Measurements from ENCODE around the gene OCA2. TPM values are rescaled to one million over a fixed set of nuclear protein-coding genes. Genes with fewer than 3 reads are reported as not detected.

The OCA2 gene
- total RNA-seq, 1 donor from 2014 or later = 0.25 TPM

GRCh38 chr15:28003302-28004037 is 95.6 kb downstream of the OCA2 start:
- no peak for DNase-seq (ENCODE audit: extremely low spot score in 2 of 2)
- H3K9me3 ChIP-seq = no peaks in the 10 kb centered on the region
- intact Hi-C loops (cut with DNase I) = no loop called here
- H3K36me3 ChIP-seq = no peaks in the 10 kb centered on the region
- H3K4me3 ChIP-seq = no peak overlapping the region
- TF ChIP-seq CTCF (IDR thresholded peaks at IDR 0.05) = no peak
- TF ChIP-seq POLR2AphosphoS5 (IDR thresholded peaks at IDR 0.05; ENCODE audit: insufficient read depth in 1 of 2, low read depth in 1 of 2) = no peak
- TF ChIP-seq POLR2A (IDR thresholded peaks at IDR 0.05) = no peak
- H3K27me3 ChIP-seq = no peaks in the 10 kb centered on the region
- H3K4me1 ChIP-seq = no peaks in the 10 kb centered on the region
- no peak overlapping the region for H3K27ac ChIP-seq

- H3K27me3 ChIP-seq = no peaks in the 10 kb centered on the region
- H3K27ac ChIP-seq = no peak overlapping the region
- H3K36me3 ChIP-seq = no peaks in the 10 kb centered on the region
- H3K4me1 ChIP-seq = no peaks in the 10 kb centered on the region
- TF ChIP-seq POLR2AphosphoS5 (IDR thresholded peaks at IDR 0.05; ENCODE audit: insufficient read depth in 1 of 2, low read depth in 1 of 2) (no peak), CTCF (IDR thresholded peaks at IDR 0.05) (no peak), POLR2A (IDR thresholded peaks at IDR 0.05) (no peak)
- no peak overlapping the region for H3K4me3 ChIP-seq
- no peaks in the 10 kb centered on the region for H3K9me3 ChIP-seq
- DNase-seq (ENCODE audit: extremely low spot score in 2 of 2) = no peak
- intact Hi-C loops (cut with DNase I) = no loop called here
Measured at GRCh38 chr15:28002867-28003266, 96.2 kb downstream of the OCA2 start.

GRCh38 chr15:28002136-28002861 is 96.8 kb downstream of the OCA2 start:
- intact Hi-C loops (cut with DNase I) = no loop called here

GRCh38 chr15:28001641-28002040 is 97.5 kb downstream of the OCA2 start:
- TF ChIP-seq POLR2A (IDR thresholded peaks at IDR 0.05) (no peak), POLR2AphosphoS5 (IDR thresholded peaks at IDR 0.05; ENCODE audit: insufficient read depth in 1 of 2, low read depth in 1 of 2) (no peak), CTCF (IDR thresholded peaks at IDR 0.05) (no peak)
- no peak overlapping the region for H3K27ac ChIP-seq
- intact Hi-C loops (cut with DNase I) = no loop called here

More at GRCh38 chr15:28002136-28002861, 96.8 kb downstream of the OCA2 start:
- no peaks in the 10 kb centered on the region for H3K9me3 ChIP-seq
- H3K4me3 ChIP-seq = no peak overlapping the region
- TF ChIP-seq CTCF (IDR thresholded peaks at IDR 0.05) (no peak), POLR2AphosphoS5 (IDR thresholded peaks at IDR 0.05; ENCODE audit: insufficient read depth in 1 of 2, low read depth in 1 of 2) (no peak), POLR2A (IDR thresholded peaks at IDR 0.05) (no peak)
- H3K27me3 ChIP-seq = no peaks in the 10 kb centered on the region
- no peaks in the 10 kb centered on the region for H3K36me3 ChIP-seq
- no peaks in the 10 kb centered on the region for H3K4me1 ChIP-seq
- no peak overlapping the region for H3K27ac ChIP-seq
- DNase-seq (ENCODE audit: extremely low spot score in 2 of 2) = peak in 1 of 2 donors; percentile 84

More at GRCh38 chr15:28001641-28002040, 97.5 kb downstream of the OCA2 start:
- Histone ChIP-seq H3K27me3 (no peaks in the 10 kb centered on the region), H3K4me3 (no peak overlapping the region), H3K9me3 (no peaks in the 10 kb centered on the region), H3K4me1 (no peaks in the 10 kb centered on the region), H3K36me3 (no peaks in the 10 kb centered on the region)
- DNase-seq (ENCODE audit: extremely low spot score in 2 of 2) = peak in 1 of 2 donors; percentile 88

All from vagina (tissue), 2 donors.